IMR-90 (cell line): ENCODE data around the gene CACNG6. TPM values are rescaled to one million over a fixed set of nuclear protein-coding genes. Genes with fewer than 3 reads are reported as not detected.
"Not testable (repeated sequence)": the region's sequence is repeated elsewhere in the genome, so short reads cannot be mapped to it uniquely, and the experiment has no call there.

ENCODE experiments used
- ATAC-seq: fragments of 200-7000 bp; cut with Tn5 transposase; 2 replicates; pipeline ENCODE4 v1.9.1; 2020; ENCODE audit warnings: low read depth, mild to moderate bottlenecking, moderate library complexity
- BruUV-seq: library from RNA; stranded (reverse); fragments of 400-500 nt; replicated peaks from 2 replicates; lab custom pipeline; 2021; lab: Mats Ljungman, UMichigan
- CTCF ChIA-PET: fragments of 300-600 bp; formaldehyde crosslinking; extraction: SDS; loops from one replicate; lab custom pipeline; 2021; ENCODE audit warnings: antibody characterized with exemption; lab: Yijun Ruan, JAX
- POLR2A ChIA-PET: fragments of 300-600 bp; sonication (Branson Sonifier 250); formaldehyde crosslinking; loops from one replicate; lab custom pipeline; 2022; ENCODE audit warnings: antibody characterized with exemption; ENCODE audit not compliant: unreplicated experiment; lab: Charles Lee
- DNase-seq: peaks from one replicate; pipeline ENCODE4 v3.0.0; 2013
- H2AFZ ChIP-seq: replicated peaks from 2 replicates; pipeline ENCODE3; 2013; ENCODE audit warnings: low read length, mild to moderate bottlenecking; ENCODE audit not compliant: poor library complexity
- H2AK5ac ChIP-seq: 2 replicates; pipeline ENCODE4 v1.6.1; 2013; ENCODE audit warnings: low read depth, low read length, inconsistent platforms
- H2AK9ac ChIP-seq: replicated peaks from 2 replicates; pipeline ENCODE3; 2013; ENCODE audit warnings: mild to moderate bottlenecking, low read depth, low read length, moderate library complexity; ENCODE audit not compliant: poor library complexity
- H2BK120ac ChIP-seq: 2 replicates; pipeline ENCODE4 v1.6.1; 2013; ENCODE audit warnings: low read depth, low read length, inconsistent platforms
- H2BK15ac ChIP-seq: 3 replicates; pipeline ENCODE4 v1.6.1; 2013; ENCODE audit warnings: low read depth, low read length, inconsistent platforms
- H2BK20ac ChIP-seq: 2 replicates; pipeline ENCODE4 v1.6.1; 2013; ENCODE audit warnings: low read depth, mild to moderate bottlenecking, inconsistent platforms, low read length, moderate library complexity
- H2BK5ac ChIP-seq: 2 replicates; pipeline ENCODE4 v1.6.1; 2013; ENCODE audit warnings: mild to moderate bottlenecking, low read depth, low read length, inconsistent platforms; ENCODE audit not compliant: poor library complexity, severe bottlenecking
- H3K14ac ChIP-seq: replicated peaks from 2 replicates; pipeline ENCODE4 v1.6.1; 2013; ENCODE audit warnings: low read depth, low read length, inconsistent platforms
- H3K18ac ChIP-seq: 2 replicates; pipeline ENCODE4 v1.6.1; 2013; ENCODE audit warnings: low read depth, low read length, control low read depth
- H3K23ac ChIP-seq: 2 replicates; pipeline ENCODE4 v1.6.1; 2013; ENCODE audit warnings: low read depth, low read length, inconsistent platforms
- H3K27ac ChIP-seq: 2 replicates; pipeline ENCODE4 v1.5.1; 2013; ENCODE audit warnings: mild to moderate bottlenecking, control low read depth, low read length; ENCODE audit not compliant: insufficient read depth
- H3K27me3 ChIP-seq: 2 replicates; pipeline ENCODE4 v1.6.1; 2013; ENCODE audit warnings: low read length; ENCODE audit not compliant: control insufficient read depth, insufficient read depth
- H3K36me3 ChIP-seq: 2 replicates; pipeline ENCODE4 v1.6.1; 2013; ENCODE audit warnings: low read length, mixed read lengths; ENCODE audit not compliant: control insufficient read depth, insufficient read depth
- H3K4ac ChIP-seq: 2 replicates; pipeline ENCODE4 v1.6.1; 2013; ENCODE audit warnings: low read depth, low read length, inconsistent platforms
- H3K4me1 ChIP-seq: 2 replicates; pipeline ENCODE4 v1.6.1; 2013; ENCODE audit warnings: low read length, mixed read lengths; ENCODE audit not compliant: control insufficient read depth, insufficient read depth
- H3K4me2 ChIP-seq: 2 replicates; pipeline ENCODE4 v1.6.1; 2013; ENCODE audit warnings: low read depth, mild to moderate bottlenecking, control low read depth, low read length, moderate library complexity
- H3K4me3 ChIP-seq: 2 replicates; pipeline ENCODE4 v1.5.1; 2013; ENCODE audit warnings: low read depth, mild to moderate bottlenecking, control low read depth, low read length, moderate library complexity; ENCODE audit not compliant: insufficient read depth
- H3K56ac ChIP-seq: 2 replicates; pipeline ENCODE4 v1.6.1; 2013; ENCODE audit warnings: low read length, inconsistent platforms; ENCODE audit not compliant: insufficient read depth; ENCODE audit errors: extremely low read depth
- H3K79me1 ChIP-seq, 2 experiments: 2 replicates each; pipeline ENCODE4 v1.6.1; 2013; ENCODE audit warnings: low read length in 2 of 2, inconsistent platforms in 1 of 2, low read depth in 1 of 2
- H3K9ac ChIP-seq: 2 replicates; pipeline ENCODE4 v1.6.1; 2013; ENCODE audit warnings: low read depth, low read length, control low read depth
- H3K9me1 ChIP-seq: 2 replicates; pipeline ENCODE4 v1.6.1; 2013; ENCODE audit warnings: low read length, inconsistent platforms; ENCODE audit not compliant: insufficient read depth
- H3K9me3 ChIP-seq: 2 replicates; pipeline ENCODE4 v1.6.1; 2013; ENCODE audit warnings: low read length; ENCODE audit not compliant: control insufficient read depth, insufficient read depth
- H4K20me1 ChIP-seq: 2 replicates; pipeline ENCODE4 v1.6.1; 2013; ENCODE audit warnings: low read length, inconsistent platforms; ENCODE audit not compliant: insufficient read depth
- H4K5ac ChIP-seq: 2 replicates; pipeline ENCODE4 v1.6.1; 2013; ENCODE audit warnings: mild to moderate bottlenecking, low read depth, low read length, control low read depth
- H4K8ac ChIP-seq, 2 experiments: 2 replicates each; pipeline ENCODE4 v1.6.1; 2013; ENCODE audit warnings: low read depth in 2 of 2, low read length in 2 of 2, control low read depth in 1 of 2, inconsistent platforms in 1 of 2
- H4K91ac ChIP-seq: 2 replicates; pipeline ENCODE4 v1.6.1; 2013; ENCODE audit warnings: low read depth, low read length, inconsistent platforms; ENCODE audit not compliant: insufficient read depth
- WGBS, 2 experiments: methylation state at CpG; one replicate each; pipeline versions ENCODE4 v1.1.5 to v1.1.7; 2013; ENCODE audit warnings: missing lambda C conversion rate in 2 of 2; ENCODE audit not compliant: insufficient read length in 1 of 2; ENCODE audit errors: extremely low coverage in 2 of 2; 5-methylcytosine and 5-hydroxymethylcytosine counted together
- dilution Hi-C: fragments of 300-500 bp; cut with HindIII; formaldehyde crosslinking; loops from one replicate; pipeline ENCODE4 v1.14.3; 2018; ENCODE audit warnings: low sequenced_read_pairs; ENCODE audit not compliant: unreplicated experiment
- in situ Hi-C: fragments of 300-500 bp; cut with MboI; formaldehyde crosslinking; loops from 3 replicates; pipeline ENCODE4 v1.14.3; 2019; ENCODE audit warnings: low sequenced_read_pairs, inconsistent platforms, mixed read lengths
- intact Hi-C: fragments of 100-400 bp; cut with micrococcal nuclease; formaldehyde crosslinking; loops from 2 replicates; pipeline ENCODE4 v1.10.0; 2022
- polyA plus RNA-seq, 3 experiments: library from polyadenylated mRNA; depleted of rRNA; stranded (reverse); fragments of >200 nt; gene quantifications; 2 replicates each; pipeline ENCODE4 v1.2.3, GENCODE V29; 2012; ENCODE audit warnings: low replicate concordance in 1 of 3
- total RNA-seq: library from RNA; depleted of rRNA; stranded (reverse); fragments of >200 nt; gene quantifications from 2 replicates; pipeline ENCODE4 v1.2.3, GENCODE V29; 2012

Gene CACNG6
- total and polyA plus RNA-seq, 2 of the 4 experiments (the other 2 are of a cell fraction), result not detected

GRCh38 chr19:53948611-53949010, 42.8 kb upstream of the CACNG6 start:
- H3K27me3 ChIP-seq, H3K4me1 ChIP-seq, H2AFZ ChIP-seq, H3K9ac ChIP-seq, H3K4me2 ChIP-seq, H3K4me3 ChIP-seq, H4K8ac ChIP-seq, H2BK20ac ChIP-seq, BruUV-seq, H2BK5ac ChIP-seq, H3K9me3 ChIP-seq, H2AK9ac ChIP-seq, ATAC-seq, H3K56ac ChIP-seq, H3K36me3 ChIP-seq, intact Hi-C loops, H3K9me1 ChIP-seq, H4K20me1 ChIP-seq, H2BK15ac ChIP-seq, H3K4ac ChIP-seq, dilution Hi-C loops, in situ Hi-C loops, H3K27ac ChIP-seq, H4K91ac ChIP-seq, H2AK5ac ChIP-seq, H2BK120ac ChIP-seq, DNase-seq, H3K79me1 ChIP-seq, CTCF ChIA-PET, H3K23ac ChIP-seq, H4K5ac ChIP-seq, H3K14ac ChIP-seq, H3K18ac ChIP-seq: not testable (repeated sequence)
- POLR2A ChIA-PET, result interaction anchor here (0.5 kb wide), 1 partner anchor 13 kb away, joined by 3 read pairs; no protein-coding TSS in a partner anchor
- no CpG with 5 or more reads among the region's 5 CpGs for WGBS, 2 experiments
